GM21737 (cell line): ENCODE data around the gene ZNF117.
"Not testable (repeated sequence)": the region's sequence is repeated elsewhere in the genome, so short reads cannot be mapped to it uniquely, and the experiment has no call there.

ENCODE experiments used
- ATAC-seq: cut with Tn5 transposase; IDR thresholded peaks from one replicate; pipeline ENCODE4 v1.9.1; 2021; ENCODE audit warnings: mild to moderate bottlenecking, moderate library complexity; ENCODE audit not compliant: unreplicated experiment

The ZNF117 gene

DNA sequence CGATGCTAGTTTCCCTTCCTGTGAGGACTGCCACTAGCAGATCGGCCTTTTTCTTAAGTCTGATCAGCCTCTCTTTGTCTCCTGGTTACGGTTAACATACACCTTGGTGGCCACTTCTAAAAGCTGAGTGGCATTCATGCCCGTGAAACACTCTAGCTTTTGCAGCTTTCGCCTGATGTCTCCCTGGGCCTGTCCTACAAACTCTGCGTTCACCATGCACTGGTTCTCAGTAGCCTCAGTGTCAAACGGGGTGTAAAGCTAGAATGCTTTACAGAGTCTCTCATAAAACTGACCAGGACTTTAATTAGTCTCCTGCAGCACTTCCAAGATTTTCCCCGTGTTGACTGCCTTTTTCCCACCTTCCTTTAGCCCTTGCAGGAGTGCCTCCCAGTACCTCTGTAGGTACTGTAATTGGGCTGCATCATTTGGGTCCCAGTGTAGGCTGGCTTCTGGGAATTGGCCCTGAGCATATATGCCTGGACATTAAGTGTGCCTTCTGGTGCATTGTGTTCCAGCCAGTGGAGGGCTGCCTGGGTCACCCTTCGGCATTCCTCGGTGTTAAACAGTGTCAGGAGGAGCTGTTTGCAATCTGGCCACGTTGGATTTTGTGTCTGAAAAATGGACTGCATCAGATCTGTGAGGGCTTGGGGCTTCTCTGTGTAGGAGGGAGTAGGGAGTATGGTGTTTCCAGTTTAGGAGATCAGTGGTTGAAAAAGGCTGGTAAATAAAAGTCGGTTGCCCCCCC lies 6.5 kb upstream of the ZNF117 start:
- no peak for ATAC-seq

DNA sequence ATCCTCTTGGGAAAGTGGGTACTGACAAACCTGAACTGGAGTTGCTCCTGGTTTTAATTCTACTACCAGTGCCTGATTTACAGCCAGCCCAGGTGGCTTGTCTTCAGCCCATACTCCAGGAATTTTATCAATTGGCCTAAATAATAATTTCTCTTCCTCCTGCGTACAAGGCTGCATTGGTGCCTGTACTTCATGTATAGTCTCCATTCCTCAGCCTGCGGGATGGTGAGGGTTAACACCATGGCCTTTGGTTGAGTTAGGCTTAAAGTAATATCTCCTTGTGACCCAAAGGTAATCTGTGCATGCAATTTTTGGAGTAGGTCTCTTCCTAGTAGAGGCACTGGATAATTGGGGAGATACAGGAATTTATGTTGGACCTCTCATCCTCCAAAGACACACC lies 5.5 kb upstream of the ZNF117 start:
- no peak for ATAC-seq

GRCh38 chr7:64993901-64994300 lies 3.1 kb upstream of the ZNF117 start:
- no peak for ATAC-seq

GRCh38 chr7:64992971-64993370 lies 2.1 kb upstream of the ZNF117 start:
- ATAC-seq = no peak

DNA sequence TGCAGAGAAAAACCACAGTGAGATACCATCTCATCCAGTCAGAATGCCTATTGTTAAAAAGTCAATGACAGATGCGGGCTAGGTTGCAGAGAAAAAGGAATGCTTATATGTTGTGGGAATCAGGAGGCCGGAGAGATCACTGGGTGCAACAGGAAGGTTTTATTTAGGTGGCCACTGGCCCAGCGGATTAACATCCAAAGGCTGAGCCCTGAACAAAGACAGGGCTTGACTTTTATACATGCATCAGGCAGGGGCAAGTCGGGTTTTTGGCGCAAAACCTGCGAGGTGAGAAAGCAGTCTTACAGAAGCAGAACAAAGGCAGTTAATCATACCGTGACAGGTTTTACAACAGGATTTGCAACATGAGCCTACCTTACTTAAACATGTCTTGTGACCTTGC lies 620 bp downstream of the ZNF117 start:
- no peak for ATAC-seq

DNA sequence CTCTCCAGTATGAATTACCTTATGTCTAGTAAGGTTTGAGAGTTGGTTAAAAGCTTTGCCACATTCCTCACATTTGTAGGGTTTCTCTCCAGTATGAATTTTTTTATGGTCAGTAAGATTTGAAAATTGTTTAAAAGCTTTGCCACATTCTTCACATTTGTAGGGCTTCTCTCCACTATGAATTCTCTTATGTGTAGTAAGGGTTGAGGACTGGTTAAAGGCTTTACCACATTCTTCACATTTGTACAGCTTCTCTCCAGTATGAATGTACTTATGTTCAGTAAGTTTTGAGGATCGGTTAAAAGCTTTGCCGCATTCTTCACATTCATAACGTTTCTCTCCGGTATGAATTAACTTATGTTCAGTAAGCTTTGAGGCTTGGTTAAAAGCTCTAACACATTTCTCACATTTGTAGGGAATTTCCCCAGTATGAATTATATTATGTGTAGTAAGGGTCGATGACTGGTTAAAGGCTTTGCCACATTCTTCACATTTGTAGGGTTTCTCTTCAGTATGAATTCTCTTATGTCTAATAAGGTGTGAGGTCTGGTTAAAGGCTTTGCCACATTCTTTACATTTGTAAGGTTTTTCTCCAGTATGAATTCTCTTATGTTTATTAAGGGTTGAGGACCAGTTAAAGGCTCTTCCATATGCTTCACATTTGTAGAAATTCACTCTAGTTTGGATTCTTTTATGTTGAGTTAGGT lies 12.2 kb downstream of the ZNF117 start:
- no peak for ATAC-seq

- no peak for ATAC-seq
Measured at GRCh38 chr7:64965594-64965993, 25.2 kb downstream of the ZNF117 start.

DNA sequence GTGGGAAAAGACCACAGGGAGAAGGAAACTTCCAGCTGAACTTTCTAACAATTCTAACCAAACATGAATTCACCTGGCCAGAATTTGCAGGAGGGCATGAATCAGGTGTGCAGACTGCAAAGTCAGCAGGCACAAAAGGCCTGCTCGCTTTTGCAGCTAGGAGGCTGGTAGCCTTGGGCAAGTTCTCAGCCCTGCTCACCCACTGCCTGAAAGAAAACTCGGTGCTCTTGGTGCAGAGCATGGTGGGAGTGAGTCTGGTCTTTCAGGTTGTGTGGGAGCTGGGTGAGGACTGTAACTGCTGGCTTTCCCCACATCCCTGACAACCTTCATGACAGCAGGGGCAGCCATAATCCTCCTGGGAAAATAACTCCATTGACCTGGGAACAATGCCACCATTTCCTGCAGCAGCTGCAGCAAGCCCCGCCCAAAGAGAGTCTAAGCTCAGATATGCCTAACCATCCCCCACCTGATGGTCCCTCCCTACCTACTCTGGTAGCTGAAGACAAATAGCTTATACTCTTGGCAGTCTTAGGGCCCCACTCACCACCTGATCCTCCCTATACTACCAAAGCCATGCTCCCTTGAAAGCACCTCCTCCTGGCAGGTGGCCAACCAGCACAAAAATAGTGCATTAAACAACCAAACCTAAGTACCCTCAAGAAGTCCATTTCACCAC lies 31.6 kb downstream of the ZNF117 start:
- ATAC-seq = no peak

GRCh38 chr7:64951250-64951848 lies 39.5 kb downstream of the ZNF117 start:
- ATAC-seq = no peak

- not testable (repeated sequence) for ATAC-seq
Measured at GRCh38 chr7:64950673-64951072, 40.2 kb downstream of the ZNF117 start.

GRCh38 chr7:64948774-64949173 lies 42.1 kb downstream of the ZNF117 start:
- ATAC-seq = not testable (repeated sequence)

- ATAC-seq = no peak
Measured at GRCh38 chr7:64947252-64948000, 43.4 kb downstream of the ZNF117 start.

DNA sequence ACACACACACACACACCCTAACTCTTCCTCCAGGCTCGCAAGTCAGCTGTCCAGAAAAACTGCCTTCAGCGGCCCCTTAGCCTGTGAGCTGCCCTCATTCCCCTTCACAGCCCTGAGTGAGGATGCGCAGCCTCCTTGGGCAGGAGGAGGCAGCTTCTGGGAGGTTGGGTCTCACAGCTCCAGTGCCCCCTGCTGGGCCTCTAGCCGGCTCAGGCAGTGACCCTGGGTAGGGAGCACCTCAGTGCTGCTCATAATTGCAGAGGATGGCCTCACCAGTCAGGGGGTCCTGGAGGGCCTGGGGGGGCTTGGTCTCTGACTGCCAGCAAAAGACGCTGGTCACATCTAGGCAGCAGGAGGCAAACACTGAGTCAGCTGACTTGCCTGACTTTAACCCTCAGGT lies 44.1 kb downstream of the ZNF117 start:
- no peak for ATAC-seq

GRCh38 chr7:64945503-64946175 lies 45.2 kb downstream of the ZNF117 start:
- ATAC-seq = no peak

GRCh38 chr7:64944667-64945502 lies 46.0 kb downstream of the ZNF117 start:
- ATAC-seq = not testable (repeated sequence)

- not testable (repeated sequence) for ATAC-seq
Measured at GRCh38 chr7:64940021-64940420, 50.8 kb downstream of the ZNF117 start.

GRCh38 chr7:64938540-64938939 lies 52.3 kb downstream of the ZNF117 start:
- ATAC-seq = no peak

DNA sequence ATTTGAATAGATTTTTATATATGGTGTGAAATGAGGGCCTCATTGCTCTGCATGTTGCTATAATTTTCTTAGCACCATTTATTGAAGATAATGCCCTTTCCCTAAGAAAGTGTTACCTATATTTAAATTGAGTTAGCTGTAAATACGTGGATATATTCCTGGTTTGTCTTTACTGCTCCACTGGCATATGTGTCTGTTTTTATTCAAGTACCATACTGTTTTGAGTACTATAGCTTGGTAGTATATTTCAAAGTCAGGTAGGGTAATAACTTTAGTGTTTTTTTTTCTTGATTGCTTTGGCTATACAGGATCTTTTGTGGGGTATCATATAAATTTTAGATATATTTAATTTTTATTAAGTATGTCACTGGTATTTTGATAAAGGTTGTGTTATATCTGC lies 56.4 kb downstream of the ZNF117 start:
- ATAC-seq = no peak
